RWPE2 (cell line): ENCODE data around the gene SDC4.

Source experiments
- ATAC-seq: fragments of 200-7000 bp; cut with Tn5 transposase; 3 replicates; pipeline ENCODE4 v1.9.1; 2021; ENCODE audit warnings: low read depth
- DNase-seq: peaks from one replicate; pipeline ENCODE4 v3.0.0-alpha.2; 2020; ENCODE audit warnings: low spot score
- H3K27ac ChIP-seq: fragments of 450-650 bp; 2 replicates; pipeline ENCODE4 v1.5.1; 2017; ENCODE audit warnings: mild to moderate bottlenecking; ENCODE audit not compliant: poor library complexity, severe bottlenecking
- H3K27me3 ChIP-seq: fragments of 250-450 bp; sonication (Bioruptor Pico); 2 replicates; pipeline ENCODE4 v1.5.1; 2021; ENCODE audit warnings: mild to moderate bottlenecking, moderate library complexity; ENCODE audit not compliant: insufficient read depth, poor library complexity, severe bottlenecking
- H3K36me3 ChIP-seq: fragments of 250-450 bp; sonication (Bioruptor Pico); 2 replicates; pipeline ENCODE4 v1.5.1; 2020; ENCODE audit warnings: low read depth, mild to moderate bottlenecking, moderate library complexity
- H3K4me1 ChIP-seq: fragments of 250-450 bp; sonication (Bioruptor Pico); 2 replicates; pipeline ENCODE4 v1.5.1; 2021; ENCODE audit warnings: mild to moderate bottlenecking, moderate library complexity; ENCODE audit not compliant: insufficient read depth, poor library complexity, severe bottlenecking
- H3K4me3 ChIP-seq: fragments of 250-450 bp; sonication (Bioruptor Pico); 2 replicates; pipeline ENCODE4 v1.5.1; 2021; ENCODE audit warnings: mild to moderate bottlenecking, moderate library complexity; ENCODE audit not compliant: severe bottlenecking
- H3K9me3 ChIP-seq: fragments of 250-450 bp; sonication (Bioruptor Pico); 2 replicates; pipeline ENCODE4 v1.5.1; 2021; ENCODE audit warnings: mild to moderate bottlenecking, moderate library complexity; ENCODE audit not compliant: severe bottlenecking
- CTCF ChIP-seq: fragments of 450-650 bp; IDR thresholded peaks from one replicate; pipeline ENCODE4 v1.5.1; 2017; ENCODE audit warnings: mild to moderate bottlenecking, moderate library complexity; ENCODE audit not compliant: poor library complexity, severe bottlenecking

The SDC4 gene

GRCh38 chr20:45320948-45321595, 27.2 kb downstream of the SDC4 start:
- ATAC-seq = no peak
- H3K27me3 ChIP-seq = peaks cover 15% of the 10 kb centered on the region
- DNase-seq = no peak
- H3K4me3 ChIP-seq = no peak overlapping the region
- TF ChIP-seq CTCF = no peak
- H3K27ac ChIP-seq = no peak overlapping the region
- peaks cover 18% of the 10 kb centered on the region for H3K36me3 ChIP-seq
- no peaks in the 10 kb centered on the region for H3K9me3 ChIP-seq
- peaks cover 2% of the 10 kb centered on the region for H3K4me1 ChIP-seq

- Histone ChIP-seq H3K4me3 (no peak overlapping the region), H3K27me3 (peaks cover 30% of the 10 kb centered on the region), H3K9me3 (no peaks in the 10 kb centered on the region), H3K27ac (no peak overlapping the region), H3K36me3 (no peaks in the 10 kb centered on the region), H3K4me1 (peaks cover 2% of the 10 kb centered on the region)
- DNase-seq = peak; percentile 63
- no peak for TF ChIP-seq CTCF
- no peak for ATAC-seq
Observed at GRCh38 chr20:45318948-45319347, 29.3 kb downstream of the SDC4 start.

- no peak for ATAC-seq
- no peak overlapping the region for H3K4me3 ChIP-seq
- no peaks in the 10 kb centered on the region for H3K36me3 ChIP-seq
- no peak for TF ChIP-seq CTCF
- no peak overlapping the region for H3K27ac ChIP-seq
- H3K27me3 ChIP-seq = peaks cover 30% of the 10 kb centered on the region
- H3K9me3 ChIP-seq = no peaks in the 10 kb centered on the region
- DNase-seq = peak; percentile 74
- peaks cover 2% of the 10 kb centered on the region for H3K4me1 ChIP-seq
Observed at GRCh38 chr20:45318386-45318939, 29.8 kb downstream of the SDC4 start.

GRCh38 chr20:45317826-45318225, 30.4 kb downstream of the SDC4 start:
- TF ChIP-seq CTCF = no peak
- H3K36me3 ChIP-seq = no peaks in the 10 kb centered on the region
- peaks cover 30% of the 10 kb centered on the region for H3K27me3 ChIP-seq
- DNase-seq (peak; percentile 76), ATAC-seq (no peak)
- H3K4me3 ChIP-seq = no peak overlapping the region
- H3K27ac ChIP-seq = no peak overlapping the region
- H3K4me1 ChIP-seq = peaks cover 2% of the 10 kb centered on the region
- H3K9me3 ChIP-seq = no peaks in the 10 kb centered on the region
